ENCODE measurements around the gene SLC22A3. TPM values are rescaled to one million over a fixed set of nuclear protein-coding genes. Genes with fewer than 3 reads are reported as not detected.

Gene SLC22A3
- total RNA-seq, 1 donor from 2014 or later: not detected

DNA sequence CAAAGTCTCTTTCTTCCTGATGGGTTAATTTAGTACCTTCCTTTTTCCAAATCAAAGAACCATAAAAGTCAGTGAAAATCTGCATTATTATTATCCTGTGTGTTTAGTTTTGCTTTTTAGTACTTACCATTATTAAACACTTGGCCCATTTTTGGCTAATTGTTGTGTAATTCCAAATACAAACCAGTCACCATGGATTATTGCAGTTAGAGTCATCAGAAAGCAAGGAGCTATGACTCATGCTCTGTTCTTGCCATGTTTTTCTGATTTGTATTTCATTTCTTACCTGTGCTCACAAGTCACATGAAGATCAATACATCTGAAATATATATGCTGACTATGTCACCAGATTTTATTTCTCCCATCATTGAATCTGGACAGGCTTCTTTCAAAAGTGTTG is 31.3 kb downstream of the SLC22A3 start:
- ChIA-PET CTCF (no interaction called here), POLR2A (no interaction called here)
- intact Hi-C loops (cut with micrococcal nuclease): no loop called here
- Mint-ChIP-seq H3K9me3 (peaks cover 12% of the 10 kb centered on the region), H3K36me3 (ENCODE audit: low read depth) (no peaks in the 10 kb centered on the region), H3K27me3 (peaks cover 8% of the 10 kb centered on the region), H3K4me1 (no peaks in the 10 kb centered on the region), H3K4me3 (no peak overlapping the region), H3K27ac (no peak overlapping the region)
- TF ChIP-seq CTCF (IDR thresholded peaks at IDR 0.05): no peak
- ATAC-seq (ENCODE audit: low read depth): no peak
- no peak for DNase-seq

GRCh38 chr6:160382946-160383345 is 34.8 kb downstream of the SLC22A3 start:
- Mint-ChIP-seq H3K27me3 (peaks cover 8% of the 10 kb centered on the region), H3K4me1 (no peaks in the 10 kb centered on the region), H3K27ac (no peak overlapping the region), H3K9me3 (peaks cover 12% of the 10 kb centered on the region), H3K36me3 (ENCODE audit: low read depth) (no peaks in the 10 kb centered on the region), H3K4me3 (no peak overlapping the region)
- DNase-seq: no peak
- ATAC-seq (ENCODE audit: low read depth): no peak
- intact Hi-C loops (cut with micrococcal nuclease): no loop called here
- POLR2A ChIA-PET: no interaction called here
- CTCF ChIA-PET: no interaction called here
- no peak for TF ChIP-seq CTCF (IDR thresholded peaks at IDR 0.05)

DNA sequence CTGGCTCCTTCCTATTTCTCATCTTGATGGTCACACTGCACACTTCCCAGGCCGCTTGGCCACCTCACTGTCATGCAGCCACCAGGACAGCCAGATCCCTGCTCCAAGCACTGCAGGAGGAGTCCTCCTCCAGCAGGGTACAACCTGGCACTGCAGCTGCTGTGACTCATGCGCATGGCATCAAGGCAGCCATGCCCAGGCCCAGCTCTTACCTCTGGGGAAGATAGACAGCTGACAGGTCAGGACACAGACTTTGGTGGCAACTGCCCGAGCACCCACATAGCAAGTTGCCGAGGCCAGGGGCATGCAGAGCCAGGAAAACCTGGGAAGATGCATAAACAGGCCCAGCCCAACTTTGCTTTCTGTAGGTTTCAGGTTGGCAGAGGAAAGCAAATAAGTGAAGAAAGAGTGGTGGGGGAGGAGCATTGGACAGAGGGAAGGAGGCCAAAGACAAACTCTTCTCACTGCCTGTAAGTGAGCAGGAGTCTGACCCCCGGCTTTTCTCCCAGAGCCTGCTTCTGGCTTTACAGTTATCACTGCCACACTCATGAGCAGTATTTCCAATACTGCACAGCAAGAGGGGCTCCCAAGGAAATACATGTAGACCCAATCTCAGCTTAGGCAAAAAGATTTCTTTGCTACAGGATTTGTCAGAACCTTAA is 38.8 kb downstream of the SLC22A3 start:
- Mint-ChIP-seq H3K9me3 (peaks cover 12% of the 10 kb centered on the region), H3K36me3 (ENCODE audit: low read depth) (no peaks in the 10 kb centered on the region), H3K4me3 (no peak overlapping the region), H3K27ac (no peak overlapping the region), H3K27me3 (peaks cover 15% of the 10 kb centered on the region), H3K4me1 (no peaks in the 10 kb centered on the region)
- ATAC-seq (ENCODE audit: low read depth): no peak
- TF ChIP-seq CTCF (IDR thresholded peaks at IDR 0.05): no peak
- intact Hi-C loops (cut with micrococcal nuclease): no loop called here
- no peak for DNase-seq
- POLR2A ChIA-PET: no interaction called here
- CTCF ChIA-PET: no interaction called here

GRCh38 chr6:160387916-160388643 is 39.9 kb downstream of the SLC22A3 start:
- Mint-ChIP-seq H3K36me3 (ENCODE audit: low read depth) (no peaks in the 10 kb centered on the region), H3K4me1 (no peaks in the 10 kb centered on the region), H3K4me3 (no peak overlapping the region), H3K9me3 (peaks cover 5% of the 10 kb centered on the region), H3K27ac (no peak overlapping the region), H3K27me3 (peaks cover 15% of the 10 kb centered on the region)
- ChIA-PET POLR2A (no interaction called here), CTCF (no interaction called here)
- DNase-seq (no peak), ATAC-seq (ENCODE audit: low read depth) (no peak)
- intact Hi-C loops (cut with micrococcal nuclease): no loop called here
- TF ChIP-seq CTCF (IDR thresholded peaks at IDR 0.05): no peak

GRCh38 chr6:160388922-160389321 is 40.7 kb downstream of the SLC22A3 start:
- TF ChIP-seq CTCF (IDR thresholded peaks at IDR 0.05): no peak
- intact Hi-C loops (cut with micrococcal nuclease): no loop called here
- peaks cover 15% of the 10 kb centered on the region for H3K27me3 Mint-ChIP-seq
- H3K4me1 Mint-ChIP-seq: no peaks in the 10 kb centered on the region
- no peak overlapping the region for H3K4me3 Mint-ChIP-seq
- ChIA-PET POLR2A (no interaction called here), CTCF (no interaction called here)
- peaks cover 6% of the 10 kb centered on the region for H3K9me3 Mint-ChIP-seq
- H3K27ac Mint-ChIP-seq: no peak overlapping the region
- ATAC-seq (ENCODE audit: low read depth) (no peak), DNase-seq (no peak)
- H3K36me3 Mint-ChIP-seq (ENCODE audit: low read depth): no peaks in the 10 kb centered on the region
